Sigmoid colon (tissue), 7 donors: ENCODE measurements around the gene MRC1. TPM values are rescaled to one million over a fixed set of nuclear protein-coding genes. Genes with fewer than 3 reads are reported as not detected.
A peak's percentile ranks its signal among the peaks of the same experiment; 100 is the strongest.

Source experiments
- DNase-seq: peaks from one replicate; pipeline ENCODE4 v3.0.0-alpha.2; 2019
- H3K27ac ChIP-seq, 4 donors: fragments of 200-600 bp; sonication (generic); one replicate each; pipeline ENCODE4 v1.5.1; 2016 to 2019; ENCODE audit warnings: mild to moderate bottlenecking in 1 of 4
- H3K27me3 ChIP-seq, 3 donors: fragments of 200-600 bp; sonication (generic); one replicate each; pipeline ENCODE4 v1.5.1; 2019; ENCODE audit warnings: mild to moderate bottlenecking in 1 of 3
- H3K36me3 ChIP-seq, 4 donors: fragments of 200-600 bp; sonication (generic); one replicate each; pipeline ENCODE4 v1.5.1; 2016 to 2019
- H3K4me1 ChIP-seq, 4 donors: fragments of 200-600 bp; sonication (generic); one replicate each; pipeline ENCODE4 v1.5.1; 2017 to 2019
- H3K4me3 ChIP-seq, 4 donors: fragments of 200-600 bp; sonication (generic); one replicate each; pipeline ENCODE4 v1.5.1; 2017 to 2019; ENCODE audit warnings: mild to moderate bottlenecking in 2 of 4, moderate library complexity in 1 of 4
- H3K9me3 ChIP-seq, 4 donors: fragments of 200-600 bp in 3 of 4; sonication (generic) in 3 of 4; one replicate each; pipeline versions ENCODE4 v1.5.1 to v1.6.1; 2013 to 2019
- CTCF ChIP-seq, 4 experiments: fragments of 450-650 bp in 3 of 4; fragments of 200-600 bp in 1 of 4; IDR thresholded peaks; one replicate each; pipeline ENCODE4 v1.5.1; 2016 to 2019; ENCODE audit warnings: antibody characterized with exemption in 4 of 4, mild to moderate bottlenecking in 3 of 4, moderate library complexity in 2 of 4
- EP300 ChIP-seq, 4 donors: sonication (generic); formaldehyde crosslinking; IDR thresholded peaks; one replicate each; pipeline ENCODE4 v1.6.1; 2017; ENCODE audit warnings: antibody characterized with exemption in 4 of 4
- POLR2A ChIP-seq, 2 donors: fragments of 450-650 bp; IDR thresholded peaks; one replicate each; pipeline ENCODE4 v1.6.1; 2016; ENCODE audit warnings: antibody characterized with exemption in 2 of 2, mild to moderate bottlenecking in 2 of 2, moderate library complexity in 2 of 2
- POLR2AphosphoS5 ChIP-seq, 4 donors: sonication (generic); formaldehyde crosslinking; IDR thresholded peaks; one replicate each; pipeline ENCODE4 v1.6.1; 2017; ENCODE audit warnings: antibody characterized with exemption in 4 of 4
- WGBS, 2 donors: extraction: QIAGEN DNeasy Blood & Tissue Kit; methylation state at CpG; one replicate each; pipeline ENCODE4 v1.1.7; 2013; 5-methylcytosine and 5-hydroxymethylcytosine counted together
- intact Hi-C: fragments of 100-400 bp; cut with DNase I; formaldehyde crosslinking; loops from one replicate; pipeline ENCODE4 v1.15.1; 2023
- polyA plus RNA-seq, 3 donors: library from polyadenylated mRNA; stranded (reverse); fragments of 200-250 nt; gene quantifications; one replicate each; pipeline ENCODE4 v1.2.3, GENCODE V29; 2013
- total RNA-seq, 4 donors: library from RNA; depleted of rRNA; stranded (reverse); fragments of >200 nt; gene quantifications; one replicate each; pipeline ENCODE4 v1.1.0, GENCODE V29; 2016
- donor health status: healthy with polysubstance abuse.
- donor health status: Bipolar disorder and iron deficiency.
- donor health status: healthy.

Gene MRC1
- 10 to 100 TPM; 18.8 to 71.7 (median 44.4) TPM for total RNA-seq
- polyA plus RNA-seq = 10 to 100 TPM in 1 of 3 donors, 1 to 10 TPM in 2; 5.4 to 28.0 (median 8.8) TPM

GRCh38 chr10:17808971-17809841 is at the start of gene MRC1:
TSS of gene MRC1 (plus strand) at chr10:17809348. CDS start at chr10:17809466, 118 bp downstream.
- Histone ChIP-seq H3K27me3 (no peaks in the 10 kb centered on the region), H3K4me1 (no peaks in the 10 kb centered on the region), H3K4me3 (peak within 1 kb of the TSS in 3 of 4 donors; percentile 24 to 39 (median 29)), H3K36me3 (no peaks in the 10 kb centered on the region), H3K9me3 (peaks cover 0 to 4% (median 0%) of the 10 kb centered on the region in 4 donors), H3K27ac (peak within 1 kb of the TSS; percentile 2 to 52 (median 25))
- DNase-seq = peak; percentile 75
- WGBS, 2 donors = 58 to 81% methylated on average over 23 of the region's 23 CpGs
- intact Hi-C loops = no loop called here
- TF ChIP-seq CTCF (IDR thresholded peaks at IDR 0.05) (no peak), POLR2AphosphoS5 (IDR thresholded peaks at IDR 0.05) (peak in 1 of 4 donors; percentile 24)

GRCh38 chr10:17764142-17764541 is 45.0 kb upstream of the MRC1 start:
- H3K27me3 ChIP-seq = no peaks in the 10 kb centered on the region
- peaks cover 0 to 2% (median 0%) of the 10 kb centered on the region in 4 donors for H3K9me3 ChIP-seq
- H3K36me3 ChIP-seq = no peaks in the 10 kb centered on the region
- intact Hi-C loops = no loop called here
- TF ChIP-seq CTCF (IDR thresholded peaks at IDR 0.05) = no peak
- no peak for TF ChIP-seq POLR2AphosphoS5 (IDR thresholded peaks at IDR 0.05)
- TF ChIP-seq POLR2A (IDR thresholded peaks at IDR 0.05) = no peak
- TF ChIP-seq EP300 (IDR thresholded peaks at IDR 0.05) = no peak
- no peak overlapping the region for H3K27ac ChIP-seq
- H3K4me3 ChIP-seq = no peak overlapping the region
- no peak for DNase-seq
- WGBS, 2 donors = 85 to 86% methylated on average over 4 of the region's 4 CpGs
- H3K4me1 ChIP-seq = peaks cover 0 to 2% (median 0%) of the 10 kb centered on the region in 4 donors

- Histone ChIP-seq H3K27ac (no peak overlapping the region), H3K27me3 (no peaks in the 10 kb centered on the region), H3K9me3 (peaks cover 0 to 2% (median 0%) of the 10 kb centered on the region in 4 donors), H3K4me1 (no peaks in the 10 kb centered on the region), H3K36me3 (no peaks in the 10 kb centered on the region), H3K4me3 (no peak overlapping the region)
- intact Hi-C loops = no loop called here
- DNase-seq = no peak
- WGBS, 2 donors = 58 to 74% methylated on average over 3 of the region's 3 CpGs
- TF ChIP-seq POLR2A (IDR thresholded peaks at IDR 0.05) (no peak), POLR2AphosphoS5 (IDR thresholded peaks at IDR 0.05) (no peak), EP300 (IDR thresholded peaks at IDR 0.05) (no peak), CTCF (IDR thresholded peaks at IDR 0.05) (no peak)
These were observed 43.5 kb upstream of the MRC1 start for GRCh38 chr10:17765602-17766001.

GRCh38 chr10:17766731-17767130 is 42.4 kb upstream of the MRC1 start:
- H3K27ac ChIP-seq = peak overlapping the region in 1 of 4 donors; percentile 14
- DNase-seq = no peak
- TF ChIP-seq POLR2A (IDR thresholded peaks at IDR 0.05) (no peak), EP300 (IDR thresholded peaks at IDR 0.05) (no peak), CTCF (IDR thresholded peaks at IDR 0.05) (no peak), POLR2AphosphoS5 (IDR thresholded peaks at IDR 0.05) (no peak)
- peaks cover 0 to 2% (median 0%) of the 10 kb centered on the region in 4 donors for H3K9me3 ChIP-seq
- intact Hi-C loops = no loop called here
- no peaks in the 10 kb centered on the region for H3K4me1 ChIP-seq
- no peak overlapping the region for H3K4me3 ChIP-seq
- no peaks in the 10 kb centered on the region for H3K36me3 ChIP-seq
- H3K27me3 ChIP-seq = no peaks in the 10 kb centered on the region
- 91 to 92% methylated on average over 1 of the region's 1 CpG for WGBS, 2 donors
